ENCODE results near the gene OR10V1.
A peak's percentile ranks its signal among the peaks of the same experiment; 100 is the strongest.

The OR10V1 gene

GRCh38 chr11:59753650-59754493 lies 40.2 kb upstream of the OR10V1 start:
- Histone ChIP-seq H3K4me3 (ENCODE audit: low read depth, low read length) (peak overlapping the region; percentile 94), H3K27ac (ENCODE audit: low read depth, low read length) (no peak overlapping the region), H3K9ac (ENCODE audit: low read depth, low read length) (no peak overlapping the region), H3K4me1 (ENCODE audit: control insufficient read depth, insufficient read depth, low read length) (peaks cover 14% of the 10 kb centered on the region), H3K9me3 (ENCODE audit: control insufficient read depth, insufficient read depth, low read length) (no peaks in the 10 kb centered on the region), H3K27me3 (ENCODE audit: control insufficient read depth, insufficient read depth, low read length) (no peaks in the 10 kb centered on the region), H3K36me3 (ENCODE audit: control insufficient read depth, insufficient read depth, low read length) (0 out of 2 replicates have a peak, but pooled peaks cover 2% of the 10 kb centered on the region)

- Histone ChIP-seq H3K4me3 (ENCODE audit: low read depth, low read length) (no peak overlapping the region), H3K4me1 (ENCODE audit: control insufficient read depth, insufficient read depth, low read length) (no peaks in the 10 kb centered on the region), H3K9ac (ENCODE audit: low read depth, low read length) (no peak overlapping the region), H3K36me3 (ENCODE audit: control insufficient read depth, insufficient read depth, low read length) (no peaks in the 10 kb centered on the region), H3K27me3 (ENCODE audit: control insufficient read depth, insufficient read depth, low read length) (no peaks in the 10 kb centered on the region), H3K27ac (ENCODE audit: low read depth, low read length) (no peak overlapping the region), H3K9me3 (ENCODE audit: control insufficient read depth, insufficient read depth, low read length) (no peaks in the 10 kb centered on the region)
These were observed 32.5 kb upstream of the OR10V1 start for GRCh38 chr11:59746111-59746510.

- H3K27ac ChIP-seq (ENCODE audit: low read depth, low read length): no peak overlapping the region
- no peaks in the 10 kb centered on the region for H3K36me3 ChIP-seq (ENCODE audit: control insufficient read depth, insufficient read depth, low read length)
- H3K27me3 ChIP-seq (ENCODE audit: control insufficient read depth, insufficient read depth, low read length): no peaks in the 10 kb centered on the region
- H3K4me1 ChIP-seq (ENCODE audit: control insufficient read depth, insufficient read depth, low read length): no peaks in the 10 kb centered on the region
- H3K9me3 ChIP-seq (ENCODE audit: control insufficient read depth, insufficient read depth, low read length): no peaks in the 10 kb centered on the region
- no peak overlapping the region for H3K9ac ChIP-seq (ENCODE audit: low read depth, low read length)
- no peak overlapping the region for H3K4me3 ChIP-seq (ENCODE audit: low read depth, low read length)
These were observed 17.4 kb upstream of the OR10V1 start for GRCh38 chr11:59730896-59731565.

GRCh38 chr11:59729834-59730233 lies 16.2 kb upstream of the OR10V1 start:
- Histone ChIP-seq H3K4me1 (ENCODE audit: control insufficient read depth, insufficient read depth, low read length) (no peaks in the 10 kb centered on the region), H3K4me3 (ENCODE audit: low read depth, low read length) (no peak overlapping the region), H3K9ac (ENCODE audit: low read depth, low read length) (no peak overlapping the region), H3K36me3 (ENCODE audit: control insufficient read depth, insufficient read depth, low read length) (no peaks in the 10 kb centered on the region), H3K27me3 (ENCODE audit: control insufficient read depth, insufficient read depth, low read length) (no peaks in the 10 kb centered on the region), H3K27ac (ENCODE audit: low read depth, low read length) (no peak overlapping the region), H3K9me3 (ENCODE audit: control insufficient read depth, insufficient read depth, low read length) (no peaks in the 10 kb centered on the region)

- H3K9me3 ChIP-seq (ENCODE audit: control insufficient read depth, insufficient read depth, low read length): no peaks in the 10 kb centered on the region
- H3K4me1 ChIP-seq (ENCODE audit: control insufficient read depth, insufficient read depth, low read length): no peaks in the 10 kb centered on the region
- no peak overlapping the region for H3K9ac ChIP-seq (ENCODE audit: low read depth, low read length)
- no peaks in the 10 kb centered on the region for H3K36me3 ChIP-seq (ENCODE audit: control insufficient read depth, insufficient read depth, low read length)
- H3K27me3 ChIP-seq (ENCODE audit: control insufficient read depth, insufficient read depth, low read length): no peaks in the 10 kb centered on the region
- H3K4me3 ChIP-seq (ENCODE audit: low read depth, low read length): no peak overlapping the region
- no peak overlapping the region for H3K27ac ChIP-seq (ENCODE audit: low read depth, low read length)
These were observed 15.3 kb upstream of the OR10V1 start for GRCh38 chr11:59728913-59729312.

GRCh38 chr11:59728154-59728553 lies 14.5 kb upstream of the OR10V1 start:
- Histone ChIP-seq H3K27me3 (ENCODE audit: control insufficient read depth, insufficient read depth, low read length) (no peaks in the 10 kb centered on the region), H3K4me1 (ENCODE audit: control insufficient read depth, insufficient read depth, low read length) (no peaks in the 10 kb centered on the region), H3K27ac (ENCODE audit: low read depth, low read length) (no peak overlapping the region), H3K4me3 (ENCODE audit: low read depth, low read length) (no peak overlapping the region), H3K9me3 (ENCODE audit: control insufficient read depth, insufficient read depth, low read length) (no peaks in the 10 kb centered on the region), H3K9ac (ENCODE audit: low read depth, low read length) (no peak overlapping the region), H3K36me3 (ENCODE audit: control insufficient read depth, insufficient read depth, low read length) (no peaks in the 10 kb centered on the region)

GRCh38 chr11:59727426-59727825 lies 13.8 kb upstream of the OR10V1 start:
- H3K9ac ChIP-seq (ENCODE audit: low read depth, low read length): no peak overlapping the region

GRCh38 chr11:59724066-59724465 lies 10.4 kb upstream of the OR10V1 start:
- Histone ChIP-seq H3K9ac (ENCODE audit: low read depth, low read length) (no peak overlapping the region), H3K4me1 (ENCODE audit: control insufficient read depth, insufficient read depth, low read length) (no peaks in the 10 kb centered on the region), H3K27ac (ENCODE audit: low read depth, low read length) (no peak overlapping the region), H3K4me3 (ENCODE audit: low read depth, low read length) (no peak overlapping the region), H3K36me3 (ENCODE audit: control insufficient read depth, insufficient read depth, low read length) (no peaks in the 10 kb centered on the region), H3K9me3 (ENCODE audit: control insufficient read depth, insufficient read depth, low read length) (no peaks in the 10 kb centered on the region), H3K27me3 (ENCODE audit: control insufficient read depth, insufficient read depth, low read length) (no peaks in the 10 kb centered on the region)

More at GRCh38 chr11:59727426-59727825, 13.8 kb upstream of the OR10V1 start:
- Histone ChIP-seq H3K36me3 (ENCODE audit: control insufficient read depth, insufficient read depth, low read length) (no peaks in the 10 kb centered on the region), H3K4me3 (ENCODE audit: low read depth, low read length) (no peak overlapping the region), H3K27ac (ENCODE audit: low read depth, low read length) (no peak overlapping the region), H3K4me1 (ENCODE audit: control insufficient read depth, insufficient read depth, low read length) (no peaks in the 10 kb centered on the region), H3K9me3 (ENCODE audit: control insufficient read depth, insufficient read depth, low read length) (no peaks in the 10 kb centered on the region), H3K27me3 (ENCODE audit: control insufficient read depth, insufficient read depth, low read length) (no peaks in the 10 kb centered on the region)

- H3K9me3 ChIP-seq (ENCODE audit: control insufficient read depth, insufficient read depth, low read length): no peaks in the 10 kb centered on the region
- H3K4me1 ChIP-seq (ENCODE audit: control insufficient read depth, insufficient read depth, low read length): no peaks in the 10 kb centered on the region
- H3K36me3 ChIP-seq (ENCODE audit: control insufficient read depth, insufficient read depth, low read length): no peaks in the 10 kb centered on the region
- no peak overlapping the region for H3K4me3 ChIP-seq (ENCODE audit: low read depth, low read length)
- H3K9ac ChIP-seq (ENCODE audit: low read depth, low read length): no peak overlapping the region
- no peak overlapping the region for H3K27ac ChIP-seq (ENCODE audit: low read depth, low read length)
- H3K27me3 ChIP-seq (ENCODE audit: control insufficient read depth, insufficient read depth, low read length): no peaks in the 10 kb centered on the region
These were observed 5.9 kb upstream of the OR10V1 start for GRCh38 chr11:59719556-59719955.

GRCh38 chr11:59716051-59716450 lies 2.4 kb upstream of the OR10V1 start:
- Histone ChIP-seq H3K27me3 (ENCODE audit: control insufficient read depth, insufficient read depth, low read length) (no peaks in the 10 kb centered on the region), H3K9ac (ENCODE audit: low read depth, low read length) (no peak overlapping the region), H3K27ac (ENCODE audit: low read depth, low read length) (no peak overlapping the region)

GRCh38 chr11:59710136-59710847 lies 3.4 kb downstream of the OR10V1 start:
- no peaks in the 10 kb centered on the region for H3K27me3 ChIP-seq (ENCODE audit: control insufficient read depth, insufficient read depth, low read length)

More at GRCh38 chr11:59716051-59716450, 2.4 kb upstream of the OR10V1 start:
- no peak overlapping the region for H3K4me3 ChIP-seq (ENCODE audit: low read depth, low read length)
- no peaks in the 10 kb centered on the region for H3K36me3 ChIP-seq (ENCODE audit: control insufficient read depth, insufficient read depth, low read length)
- no peaks in the 10 kb centered on the region for H3K9me3 ChIP-seq (ENCODE audit: control insufficient read depth, insufficient read depth, low read length)
- no peaks in the 10 kb centered on the region for H3K4me1 ChIP-seq (ENCODE audit: control insufficient read depth, insufficient read depth, low read length)

More at GRCh38 chr11:59710136-59710847, 3.4 kb downstream of the OR10V1 start:
- H3K36me3 ChIP-seq (ENCODE audit: control insufficient read depth, insufficient read depth, low read length): no peaks in the 10 kb centered on the region
- no peaks in the 10 kb centered on the region for H3K9me3 ChIP-seq (ENCODE audit: control insufficient read depth, insufficient read depth, low read length)
- no peak overlapping the region for H3K27ac ChIP-seq (ENCODE audit: low read depth, low read length)
- H3K4me1 ChIP-seq (ENCODE audit: control insufficient read depth, insufficient read depth, low read length): no peaks in the 10 kb centered on the region
- no peak overlapping the region for H3K9ac ChIP-seq (ENCODE audit: low read depth, low read length)
- H3K4me3 ChIP-seq (ENCODE audit: low read depth, low read length): no peak overlapping the region
